Measurements from ENCODE around the gene PRB4.

- TF ChIP-seq POLR2A (IDR thresholded peaks at IDR 0.05; ENCODE audit: borderline replicate concordance, extremely low read depth, insufficient read depth, insufficient read length) (no peak), CTCF (IDR thresholded peaks at IDR 0.05 in 2 of 3, conservative IDR thresholded peaks at IDR 0.05 in 1 of 3; ENCODE audit: borderline replicate concordance in 1 of 3, insufficient read depth in 1 of 3, low read depth in 2 of 3, low read length in 2 of 3) (no peak), ELF1 (IDR thresholded peaks at IDR 0.05; ENCODE audit: borderline replicate concordance, low read depth) (no peak), SIN3A (IDR thresholded peaks at IDR 0.05; ENCODE audit: low read depth) (no peak), REST (IDR thresholded peaks at IDR 0.05; ENCODE audit: low read depth) (no peak), RAD21 (IDR thresholded peaks at IDR 0.05; ENCODE audit: low read depth) (no peak), SP1 (IDR thresholded peaks at IDR 0.05; ENCODE audit: low read depth) (no peak), EZH2 (IDR thresholded peaks at IDR 0.05) (no peak), POLR2AphosphoS5 (IDR thresholded peaks at IDR 0.05; ENCODE audit: low read depth, low read length) (no peak)
Measured at GRCh38 chr12:11269607-11270006, 40.6 kb downstream of the PRB4 start, which contains the start of gene PRB3.

Measured in HCT116 (cell line).